Measurements from ENCODE around the gene NECAB3.
"Not testable (repeated sequence)": the region's sequence is repeated elsewhere in the genome, so short reads cannot be mapped to it uniquely, and the experiment has no call there.

The NECAB3 gene

DNA sequence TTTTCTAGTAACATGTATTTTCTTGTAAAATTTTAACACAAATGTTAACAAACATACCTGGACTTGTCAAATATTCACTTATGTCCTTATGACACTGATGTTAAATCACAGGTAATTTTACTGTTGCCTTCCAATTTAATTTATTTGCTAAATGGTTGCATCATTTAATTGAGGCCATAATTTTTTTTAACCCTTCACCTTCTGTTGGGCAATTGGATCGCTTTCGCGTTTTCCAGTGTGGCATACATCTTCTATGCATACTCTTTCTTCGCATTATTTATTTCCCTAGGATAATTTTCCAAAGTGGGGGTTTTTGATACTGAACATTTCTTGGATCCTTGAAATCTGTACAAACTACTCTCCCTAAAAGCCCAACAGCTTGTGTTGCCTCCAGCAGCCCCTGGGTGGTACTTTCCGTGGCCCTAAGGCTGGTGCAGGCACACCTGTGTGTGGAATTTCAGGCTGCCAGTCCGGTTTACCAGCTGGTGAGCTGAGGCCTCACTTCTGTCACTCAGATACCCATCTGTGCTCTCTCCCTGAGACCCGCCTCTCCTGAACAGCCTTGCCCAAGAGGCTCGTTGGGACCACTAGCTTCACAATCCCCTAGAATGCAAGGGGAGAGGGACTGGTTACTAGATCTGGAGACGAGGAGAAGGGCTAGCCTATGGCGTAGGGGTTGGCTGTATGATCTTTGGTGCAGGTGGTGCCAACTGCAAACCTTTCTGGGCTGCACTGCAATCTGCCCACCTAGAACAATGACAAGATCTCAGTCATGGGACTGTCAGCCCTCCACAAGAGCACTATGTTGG, 23.3 kb downstream of the NECAB3 start:
- H3K27ac Mint-ChIP-seq, result peak overlapping the region; percentile 40
- DNase-seq, result no peak
- TF ChIP-seq CTCF (IDR thresholded peaks at IDR 0.05), result no peak
- H3K4me3 Mint-ChIP-seq, result no peak overlapping the region
- H3K9me3 Mint-ChIP-seq, result no peaks in the 10 kb centered on the region
- H3K4me1 Mint-ChIP-seq, result peaks cover 34% of the 10 kb centered on the region
- H3K36me3 Mint-ChIP-seq (ENCODE audit: low read depth), result peaks cover 6% of the 10 kb centered on the region
- H3K27me3 Mint-ChIP-seq (ENCODE audit: low read depth, poor library complexity), result no peaks in the 10 kb centered on the region

- H3K27ac Mint-ChIP-seq, result no peak overlapping the region
- H3K27me3 Mint-ChIP-seq (ENCODE audit: low read depth, poor library complexity), result no peaks in the 10 kb centered on the region
- no peaks in the 10 kb centered on the region for H3K9me3 Mint-ChIP-seq
- peaks cover 12% of the 10 kb centered on the region for H3K36me3 Mint-ChIP-seq (ENCODE audit: low read depth)
- peaks cover 39% of the 10 kb centered on the region for H3K4me1 Mint-ChIP-seq
- DNase-seq, result no peak
- H3K4me3 Mint-ChIP-seq, result no peak overlapping the region
- no peak for TF ChIP-seq CTCF (IDR thresholded peaks at IDR 0.05)
Measured at GRCh38 chr20:33650111-33650752, 24.0 kb downstream of the NECAB3 start.

GRCh38 chr20:33649201-33649681, 25.0 kb downstream of the NECAB3 start:
- H3K27ac Mint-ChIP-seq, result no peak overlapping the region
- TF ChIP-seq CTCF (IDR thresholded peaks at IDR 0.05), result no peak
- no peaks in the 10 kb centered on the region for H3K27me3 Mint-ChIP-seq (ENCODE audit: low read depth, poor library complexity)
- peaks cover 20% of the 10 kb centered on the region for H3K36me3 Mint-ChIP-seq (ENCODE audit: low read depth)
- no peak for DNase-seq
- H3K4me1 Mint-ChIP-seq, result peaks cover 42% of the 10 kb centered on the region
- no peaks in the 10 kb centered on the region for H3K9me3 Mint-ChIP-seq
- no peak overlapping the region for H3K4me3 Mint-ChIP-seq

DNA sequence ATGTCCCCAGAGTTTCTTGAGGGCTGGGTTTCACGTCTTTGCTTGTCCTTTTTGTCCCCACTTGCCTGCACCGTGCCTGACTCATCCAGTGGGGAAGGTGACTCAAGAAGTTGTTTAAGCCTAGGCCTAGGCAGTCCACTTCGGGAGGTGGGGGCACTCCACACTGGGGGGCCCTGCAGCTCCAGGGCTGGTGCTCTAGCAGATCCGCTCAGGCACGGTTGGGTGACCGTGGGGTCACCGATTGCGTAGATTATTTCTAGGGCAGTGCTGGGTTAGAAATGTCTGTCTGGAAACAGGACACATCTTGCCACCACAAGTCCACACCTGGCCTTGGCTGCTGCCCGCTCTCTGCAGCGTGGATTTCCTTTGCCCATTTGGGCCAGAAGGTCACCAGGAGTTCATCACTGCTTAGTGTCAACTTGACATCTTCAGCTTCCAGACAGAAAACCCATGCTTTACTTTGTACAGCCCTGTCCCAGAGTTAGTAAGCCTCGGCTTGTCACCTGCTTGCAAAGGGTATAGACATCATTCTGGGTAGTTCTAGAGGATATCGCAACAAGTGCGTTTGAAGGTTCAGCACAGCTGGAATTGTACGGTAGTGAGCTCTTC, 25.7 kb downstream of the NECAB3 start:
- Mint-ChIP-seq H3K4me1 (peaks cover 42% of the 10 kb centered on the region), H3K4me3 (no peak overlapping the region), H3K27ac (no peak overlapping the region), H3K36me3 (ENCODE audit: low read depth) (peaks cover 20% of the 10 kb centered on the region), H3K27me3 (ENCODE audit: low read depth, poor library complexity) (no peaks in the 10 kb centered on the region), H3K9me3 (no peaks in the 10 kb centered on the region)
- no peak for TF ChIP-seq CTCF (IDR thresholded peaks at IDR 0.05)
- no peak for DNase-seq

- no peaks in the 10 kb centered on the region for H3K27me3 Mint-ChIP-seq (ENCODE audit: low read depth, poor library complexity)
- TF ChIP-seq CTCF (IDR thresholded peaks at IDR 0.05), result no peak
- peaks cover 25% of the 10 kb centered on the region for H3K36me3 Mint-ChIP-seq (ENCODE audit: low read depth)
- no peaks in the 10 kb centered on the region for H3K9me3 Mint-ChIP-seq
- no peak overlapping the region for H3K27ac Mint-ChIP-seq
- H3K4me1 Mint-ChIP-seq, result peaks cover 37% of the 10 kb centered on the region
- H3K4me3 Mint-ChIP-seq, result no peak overlapping the region
- DNase-seq, result no peak
Measured at GRCh38 chr20:33647603-33648395, 26.4 kb downstream of the NECAB3 start.

- H3K36me3 Mint-ChIP-seq (ENCODE audit: low read depth), result peaks cover 28% of the 10 kb centered on the region
- not testable (repeated sequence) for H3K27ac Mint-ChIP-seq; H3K4me3 Mint-ChIP-seq; H3K9me3 Mint-ChIP-seq; H3K27me3 Mint-ChIP-seq (ENCODE audit: low read depth, poor library complexity); DNase-seq
- H3K4me1 Mint-ChIP-seq, result peaks cover 37% of the 10 kb centered on the region
Measured at GRCh38 chr20:33646959-33647602, 27.1 kb downstream of the NECAB3 start.
